D721Med (cell line): ENCODE results near the gene GCFC2.

Source experiments
- DNase-seq: peaks from one replicate; pipeline ENCODE4 v3.0.0; 2011; ENCODE audit warnings: low spot score; ENCODE audit not compliant: insufficient read length
- FAIRE-seq: peaks from 2 replicates; lab custom pipeline; 2011; peaks lifted over from hg19 to GRCh38; lab: Jason Lieb, UNC
- CTCF ChIP-seq: IDR thresholded peaks from 2 replicates; pipeline ENCODE4 v1.5.1; 2012; ENCODE audit warnings: mild to moderate bottlenecking, control low read depth; ENCODE audit not compliant: insufficient read depth; ENCODE audit errors: missing control alignments

Gene GCFC2

GRCh38 chr2:75616933-75617332 lies 93.8 kb downstream of the GCFC2 start:
- DNase-seq: no peak
- FAIRE-seq: no peak
- TF ChIP-seq CTCF: no peak

GRCh38 chr2:75616406-75616805 lies 94.3 kb downstream of the GCFC2 start:
- no peak for TF ChIP-seq CTCF
- DNase-seq (no peak), FAIRE-seq (no peak)

DNA sequence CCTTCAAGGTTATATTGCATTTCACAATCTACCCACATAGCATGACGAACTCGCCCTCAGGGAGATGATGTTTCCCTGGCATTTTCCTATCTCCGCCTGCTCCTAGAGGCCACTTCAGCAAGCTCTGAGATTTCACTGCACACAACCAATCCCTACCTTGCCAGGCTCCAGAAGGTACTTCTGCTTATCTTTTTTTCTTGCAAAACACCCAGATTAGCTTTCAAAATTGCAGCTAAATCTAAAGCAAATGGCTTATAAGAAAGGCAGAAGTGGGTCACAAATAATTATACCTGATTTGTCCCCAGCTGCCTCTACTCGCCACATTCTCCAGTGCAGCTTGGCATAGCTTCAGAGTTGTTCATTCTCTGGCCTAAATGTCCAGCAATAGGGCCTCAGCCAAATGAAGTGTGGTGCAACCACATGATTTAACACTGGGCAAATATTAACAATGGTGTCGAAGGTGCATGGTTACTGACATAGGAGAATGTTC lies 96.5 kb downstream of the GCFC2 start:
- no peak for FAIRE-seq
- no peak for DNase-seq
- no peak for TF ChIP-seq CTCF

GRCh38 chr2:75612862-75613243 lies 97.9 kb downstream of the GCFC2 start:
- no peak for DNase-seq
- no peak for FAIRE-seq
- no peak for TF ChIP-seq CTCF
